ENCODE data around the gene DNAH3. TPM values are rescaled to one million over a fixed set of nuclear protein-coding genes. Genes with fewer than 3 reads are reported as not detected.
"Not testable (repeated sequence)": the region's sequence is repeated elsewhere in the genome, so short reads cannot be mapped to it uniquely, and the experiment has no call there.

Gene DNAH3
- total and polyA plus RNA-seq, 2 of the 13 experiments (the other 11 are each of a cell fraction or from before 2014, with no cell fraction given), result 0.07 to 0.08 TPM

DNA sequence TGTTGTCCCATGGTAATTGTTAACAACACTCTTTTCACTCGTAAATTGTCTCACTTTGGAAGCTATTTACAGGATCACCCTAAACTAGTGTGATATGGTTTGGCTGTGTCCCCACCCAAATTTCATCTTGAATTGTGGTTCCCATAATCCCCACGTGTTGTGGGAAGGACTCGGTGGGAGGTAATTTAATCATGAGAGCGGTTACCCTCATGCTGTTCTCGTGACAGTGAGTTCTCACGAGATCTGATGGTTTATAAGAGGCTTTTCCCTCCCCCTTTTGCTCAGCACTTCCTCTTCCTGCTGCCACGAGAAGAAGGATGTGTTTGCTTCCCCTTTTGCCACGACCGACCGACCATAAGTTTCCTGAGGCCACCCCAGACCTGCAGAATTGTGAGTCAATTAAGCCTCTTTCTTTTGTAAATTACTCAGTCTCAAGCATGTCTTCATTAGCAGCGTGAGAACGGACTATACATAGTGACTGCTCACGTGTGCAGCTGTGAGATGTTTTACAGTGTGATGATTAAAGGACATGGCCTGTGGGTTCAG lies 34.4 kb downstream of the DNAH3 start (continued):
- no peak for TF ChIP-seq ZNF776 (CRISPR knock-in tag; IDR thresholded peaks at IDR 0.05)
- TF ChIP-seq, protein P1, sequence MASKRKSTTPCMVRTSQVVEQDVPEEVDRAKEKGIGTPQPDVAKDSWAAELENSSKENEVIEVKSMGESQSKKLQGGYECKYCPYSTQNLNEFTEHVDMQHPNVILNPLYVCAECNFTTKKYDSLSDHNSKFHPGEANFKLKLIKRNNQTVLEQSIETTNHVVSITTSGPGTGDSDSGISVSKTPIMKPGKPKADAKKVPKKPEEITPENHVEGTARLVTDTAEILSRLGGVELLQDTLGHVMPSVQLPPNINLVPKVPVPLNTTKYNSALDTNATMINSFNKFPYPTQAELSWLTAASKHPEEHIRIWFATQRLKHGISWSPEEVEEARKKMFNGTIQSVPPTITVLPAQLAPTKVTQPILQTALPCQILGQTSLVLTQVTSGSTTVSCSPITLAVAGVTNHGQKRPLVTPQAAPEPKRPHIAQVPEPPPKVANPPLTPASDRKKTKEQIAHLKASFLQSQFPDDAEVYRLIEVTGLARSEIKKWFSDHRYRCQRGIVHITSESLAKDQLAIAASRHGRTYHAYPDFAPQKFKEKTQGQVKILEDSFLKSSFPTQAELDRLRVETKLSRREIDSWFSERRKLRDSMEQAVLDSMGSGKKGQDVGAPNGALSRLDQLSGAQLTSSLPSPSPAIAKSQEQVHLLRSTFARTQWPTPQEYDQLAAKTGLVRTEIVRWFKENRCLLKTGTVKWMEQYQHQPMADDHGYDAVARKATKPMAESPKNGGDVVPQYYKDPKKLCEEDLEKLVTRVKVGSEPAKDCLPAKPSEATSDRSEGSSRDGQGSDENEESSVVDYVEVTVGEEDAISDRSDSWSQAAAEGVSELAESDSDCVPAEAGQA (IDR thresholded peaks at IDR 0.05; ENCODE audit: low read depth), result no peak
- TF ChIP-seq, protein P1 (CRISPR knock-in tag; IDR thresholded peaks at IDR 0.05; ENCODE audit: borderline replicate concordance), result no peak
- TF ChIP-seq IKZF4 (CRISPR knock-in tag; IDR thresholded peaks at IDR 0.05; ENCODE audit: borderline replicate concordance, low read depth, not compliant biosample characterization), result no peak
- no peak for TF ChIP-seq ZNF660 (CRISPR knock-in tag; IDR thresholded peaks at IDR 0.05; ENCODE audit: borderline replicate concordance, low read depth)

DNA sequence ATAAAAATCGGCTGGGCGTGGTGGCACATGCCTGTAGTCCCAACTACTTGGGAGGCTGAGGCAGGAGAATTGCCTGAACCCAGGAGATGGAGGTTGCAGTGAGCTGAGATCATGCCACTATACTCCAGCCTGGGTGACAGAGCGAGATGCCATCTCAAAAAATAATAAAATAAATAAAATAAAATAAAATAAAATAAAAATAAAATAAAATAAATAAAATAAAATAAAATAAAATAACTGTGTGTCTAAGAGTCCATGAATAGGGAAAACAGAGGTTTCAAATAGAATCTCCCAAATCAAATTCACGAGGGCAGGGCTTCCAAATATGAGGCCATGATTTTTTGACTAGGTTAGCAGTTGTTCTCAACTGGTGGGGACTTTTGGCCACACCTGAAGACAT lies 35.1 kb downstream of the DNAH3 start:
- Histone ChIP-seq H2AFZ (ENCODE audit: low read length) (peak overlapping the region; percentile 45), H3K4me1 (ENCODE audit: insufficient read depth, low read length) (peaks cover 11% of the 10 kb centered on the region), H3K27me3 (ENCODE audit: control insufficient read depth in 1 of 2, insufficient read depth in 2 of 2, low read length in 2 of 2) (peaks cover 3 to 18% of the 10 kb centered on the region in 2 experiments; a peak in 2 of 5 replicates), H3K4me2 (ENCODE audit: low read depth, low read length) (peak overlapping the region; percentile 52), H3K4me3 (replicated peaks in 1 of 3; ENCODE audit: insufficient read depth in 1 of 3, low read depth in 2 of 3, low read length in 3 of 3) (0 out of 6 replicates have a peak overlapping the region, but pooled peaks of 1 of the 3 experiments have one; percentile 17)
- intact Hi-C loops (cut with micrococcal nuclease; ENCODE audit: unreplicated experiment); in situ Hi-C loops (cut with HindIII; ENCODE audit: extremely low pct_ligation_motif_present, low pct_unique_long_range_greater_than_20kb); DNase-seq (ENCODE audit: low spot score); ATAC-seq; BruUV-seq (replicated peaks); CTCF ChIA-PET (ENCODE audit: low intra/inter-chr PET ratio, low total read pairs); H3K27ac ChIP-seq (ENCODE audit: extremely low read length, insufficient read depth, low read length); FAIRE-seq; POLR2A ChIA-PET; H3K79me2 ChIP-seq (ENCODE audit: insufficient read depth, low read length); H4K20me1 ChIP-seq (ENCODE audit: insufficient read depth, low read length); H3K9ac ChIP-seq (ENCODE audit: insufficient read depth, low read depth, low read length); H3K36me3 ChIP-seq (replicated peaks in 1 of 2; ENCODE audit: control insufficient read depth in 1 of 2, insufficient read depth in 2 of 2, low read length in 2 of 2); H3K9me3 ChIP-seq (ENCODE audit: low read length): not testable (repeated sequence)
- 71% methylated on average over 4 of the region's 4 CpGs for WGBS (ENCODE audit: low lambda C conversion rate)
- TF ChIP-seq, protein P2, sequence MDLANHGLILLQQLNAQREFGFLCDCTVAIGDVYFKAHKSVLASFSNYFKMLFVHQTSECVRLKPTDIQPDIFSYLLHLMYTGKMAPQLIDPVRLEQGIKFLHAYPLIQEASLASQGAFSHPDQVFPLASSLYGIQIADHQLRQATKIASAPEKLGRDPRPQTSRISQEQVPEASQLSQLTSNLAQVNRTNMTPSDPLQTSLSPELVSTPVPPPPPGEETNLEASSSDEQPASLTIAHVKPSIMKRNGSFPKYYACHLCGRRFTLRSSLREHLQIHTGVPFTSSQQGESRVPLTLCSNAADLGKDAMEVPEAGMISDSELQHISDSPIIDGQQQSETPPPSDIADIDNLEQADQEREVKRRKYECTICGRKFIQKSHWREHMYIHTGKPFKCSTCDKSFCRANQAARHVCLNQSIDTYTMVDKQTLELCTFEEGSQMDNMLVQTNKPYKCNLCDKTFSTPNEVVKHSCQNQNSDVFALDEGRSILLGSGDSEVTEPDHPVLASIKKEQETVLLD (CRISPR knock-in tag; IDR thresholded peaks at IDR 0.05; ENCODE audit: low read depth), result 0 out of 2 replicates have a peak, but pooled peaks have one; percentile 16

Measured in HepG2 (cell line).